Neural crest cell (in vitro differentiated cells): ENCODE data around the gene DDX56. TPM values are rescaled to one million over a fixed set of nuclear protein-coding genes. Genes with fewer than 3 reads are reported as not detected.
"Not testable (repeated sequence)": the region's sequence is repeated elsewhere in the genome, so short reads cannot be mapped to it uniquely, and the experiment has no call there.

ENCODE experiments used
- DNase-seq: peaks from one replicate; pipeline ENCODE4 v3.0.0; 2021; ENCODE audit warnings: low read depth, mixed read lengths, low spot score
- H3K27ac Mint-ChIP-seq: one replicate; pipeline ENCODE4 v1.8.0; 2021; ENCODE audit warnings: mild to moderate bottlenecking, mixed read lengths; ENCODE audit not compliant: unreplicated experiment
- H3K27me3 Mint-ChIP-seq: 2 replicates; pipeline ENCODE4 v1.8.0; 2021; ENCODE audit warnings: low read depth, mild to moderate bottlenecking, mixed read lengths
- H3K36me3 Mint-ChIP-seq: 2 replicates; pipeline ENCODE4 v1.8.0; 2021; ENCODE audit warnings: low read depth, mild to moderate bottlenecking, mixed read lengths
- H3K4me1 Mint-ChIP-seq: 2 replicates; pipeline ENCODE4 v1.8.0; 2021; ENCODE audit warnings: mixed read lengths
- H3K4me3 Mint-ChIP-seq: one replicate; pipeline ENCODE4 v1.8.0; 2021; ENCODE audit warnings: mild to moderate bottlenecking, mixed read lengths
- H3K9me3 Mint-ChIP-seq: 2 replicates; pipeline ENCODE4 v1.8.0; 2021; ENCODE audit warnings: mixed read lengths
- CTCF ChIP-seq: fragments of 200-600 bp; sonication (generic); conservative IDR thresholded peaks from 2 replicates; pipeline ENCODE4 v1.5.0; 2021; ENCODE audit warnings: antibody characterized with exemption, mild to moderate bottlenecking
- total RNA-seq: library from RNA; stranded (reverse); gene quantifications from 2 replicates; pipeline ENCODE4 v1.2.1, GENCODE V29; 2021

Gene DDX56
- total RNA-seq, 1 donor from 2014 or later, result 111 TPM

GRCh38 chr7:44565097-44565794 lies 8.5 kb downstream of the DDX56 start:
- Mint-ChIP-seq H3K27ac (peak overlapping the region; percentile 30), H3K4me3 (peak overlapping the region; percentile 47), H3K4me1 (peaks cover 5% of the 10 kb centered on the region), H3K27me3 (no peaks in the 10 kb centered on the region), H3K9me3 (no peaks in the 10 kb centered on the region), H3K36me3 (peaks cover 9% of the 10 kb centered on the region)
- peak; percentile 74 for DNase-seq
- TF ChIP-seq CTCF, result peak; percentile 93

DNA sequence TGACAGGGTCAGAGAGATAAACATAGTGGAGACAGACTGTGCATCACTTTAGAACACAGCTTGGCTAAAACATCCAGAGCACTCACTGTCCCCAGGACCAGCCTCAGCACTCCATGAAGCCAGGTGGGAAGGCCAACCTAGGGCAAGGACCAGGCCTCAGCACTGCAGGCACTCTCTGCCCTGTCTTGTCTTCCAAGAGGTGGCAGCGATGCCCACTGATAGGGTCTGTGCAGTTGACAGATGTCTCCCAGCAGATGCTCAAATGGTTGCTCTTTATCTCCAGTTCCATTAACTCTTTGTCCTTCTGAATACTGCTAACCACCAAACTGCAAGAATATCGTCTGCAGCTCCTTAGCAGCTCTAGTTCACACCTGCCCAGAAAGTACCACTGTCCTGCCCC lies 9.1 kb downstream of the DDX56 start:
- peak overlapping the region; percentile 35 for H3K27ac Mint-ChIP-seq
- TF ChIP-seq CTCF, result no peak
- no peak overlapping the region for H3K4me3 Mint-ChIP-seq
- peaks cover 5% of the 10 kb centered on the region for H3K4me1 Mint-ChIP-seq
- no peaks in the 10 kb centered on the region for H3K9me3 Mint-ChIP-seq
- no peak for DNase-seq
- no peaks in the 10 kb centered on the region for H3K27me3 Mint-ChIP-seq
- peaks cover 5% of the 10 kb centered on the region for H3K36me3 Mint-ChIP-seq

DNA sequence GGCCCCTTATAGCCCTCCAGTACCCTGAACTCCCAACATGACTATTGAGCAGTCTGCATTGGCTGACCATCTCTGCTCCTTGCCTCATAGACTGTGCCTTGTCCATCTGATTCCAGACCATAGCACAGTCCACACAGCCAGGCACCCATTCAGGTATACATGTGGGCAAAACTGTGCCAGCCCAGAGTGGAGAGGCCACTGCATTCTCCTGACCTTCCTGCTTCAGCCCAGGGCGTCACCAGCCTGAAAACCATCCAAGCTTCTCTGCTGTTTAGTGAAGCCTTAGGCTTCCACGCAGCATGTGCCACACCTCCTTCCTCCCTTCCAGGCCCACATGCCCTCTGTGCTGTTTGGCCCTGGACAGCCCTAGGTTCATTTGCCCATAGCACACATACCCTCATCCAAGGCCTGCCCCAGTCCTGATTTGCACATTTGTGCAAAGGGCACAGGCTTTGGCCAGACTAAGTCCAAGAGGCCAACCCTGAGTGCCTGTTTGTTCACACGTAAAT lies 10.5 kb downstream of the DDX56 start:
- peaks cover 5% of the 10 kb centered on the region for H3K36me3 Mint-ChIP-seq
- DNase-seq, result no peak
- H3K9me3 Mint-ChIP-seq, result no peaks in the 10 kb centered on the region
- no peak for TF ChIP-seq CTCF
- peak overlapping the region; percentile 28 for H3K27ac Mint-ChIP-seq
- H3K4me1 Mint-ChIP-seq, result peaks cover 5% of the 10 kb centered on the region
- no peak overlapping the region for H3K4me3 Mint-ChIP-seq
- no peaks in the 10 kb centered on the region for H3K27me3 Mint-ChIP-seq

DNA sequence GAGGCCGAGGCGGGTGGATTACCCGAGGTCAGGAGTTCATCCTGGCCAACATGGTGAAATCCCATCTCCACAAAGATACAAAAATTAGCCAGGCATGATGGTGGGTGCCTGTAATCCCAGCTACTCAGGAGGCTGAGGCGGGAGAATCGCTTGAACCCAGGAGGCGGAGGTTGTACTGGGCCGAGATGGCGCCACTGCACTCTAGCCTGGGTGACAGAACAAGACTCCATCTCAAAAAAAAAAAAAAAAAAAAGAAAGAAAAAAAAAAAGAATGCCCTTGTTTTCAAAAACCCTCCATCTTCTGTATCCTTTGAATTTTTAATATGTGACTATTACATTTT lies 11.1 kb downstream of the DDX56 start:
- H3K36me3 Mint-ChIP-seq, result not testable (repeated sequence)

DNA sequence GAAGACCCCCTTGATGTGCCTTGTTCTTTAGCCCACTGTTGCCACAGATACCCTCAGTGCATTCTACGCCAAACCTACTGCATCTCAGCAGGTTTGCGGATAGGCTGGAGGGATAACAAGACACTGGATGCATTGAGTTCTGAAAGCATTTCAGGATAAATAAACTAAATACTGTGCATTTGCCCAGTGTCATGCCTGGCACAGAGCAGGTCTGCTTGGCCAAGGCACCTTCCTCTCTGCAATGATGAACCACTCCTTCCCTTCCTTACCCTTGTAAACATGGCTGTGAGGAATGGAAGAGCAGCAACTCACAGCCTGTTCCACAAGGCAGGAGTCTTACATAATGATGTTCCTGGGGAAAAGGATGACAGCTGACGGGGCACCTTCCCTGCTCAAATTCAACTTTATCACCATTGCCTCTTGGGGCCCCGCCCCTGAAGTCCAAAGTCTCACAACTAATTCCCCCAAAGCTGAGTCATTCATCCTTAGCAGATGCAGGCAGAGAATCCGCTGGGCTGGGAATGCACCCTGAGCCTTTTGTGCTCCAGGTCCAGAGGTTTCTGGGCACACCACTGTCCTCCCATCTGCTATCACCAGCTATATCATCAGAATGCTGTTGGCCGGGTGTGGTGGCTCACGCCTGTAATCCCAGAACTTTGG lies 11.6 kb downstream of the DDX56 start:
- Mint-ChIP-seq H3K27me3 (peaks cover 6% of the 10 kb centered on the region), H3K4me1 (peaks cover 5% of the 10 kb centered on the region), H3K9me3 (no peaks in the 10 kb centered on the region), H3K36me3 (peaks cover 3% of the 10 kb centered on the region), H3K4me3 (no peak overlapping the region), H3K27ac (peak overlapping the region; percentile 35)
- TF ChIP-seq CTCF, result no peak
- no peak for DNase-seq

More for the DNA sequence above, 11.1 kb downstream of the DDX56 start:
- H3K4me1 Mint-ChIP-seq, H3K27me3 Mint-ChIP-seq, H3K27ac Mint-ChIP-seq, DNase-seq, H3K4me3 Mint-ChIP-seq, H3K9me3 Mint-ChIP-seq: not testable (repeated sequence)

DNA sequence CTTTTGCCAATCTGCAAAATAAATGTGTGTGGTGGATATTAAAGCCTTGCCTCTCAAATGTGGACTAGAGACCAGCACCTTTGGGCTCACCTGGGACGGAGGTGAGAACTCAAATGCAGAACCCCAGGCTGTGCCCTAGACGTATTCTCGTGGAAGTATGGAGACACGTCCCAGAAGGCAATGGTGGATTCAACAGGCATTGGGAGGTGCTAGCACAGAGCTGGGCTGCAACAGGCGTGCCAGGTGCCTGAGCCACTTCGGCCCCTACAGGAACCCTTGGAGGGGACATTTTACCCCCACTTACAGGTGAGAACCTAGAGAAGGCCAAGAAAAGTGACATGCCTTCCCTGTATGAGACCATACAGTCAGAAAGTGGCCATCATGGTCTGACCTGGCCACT lies 12.2 kb downstream of the DDX56 start:
- TF ChIP-seq CTCF, result no peak
- H3K27ac Mint-ChIP-seq, result no peak overlapping the region

More for the DNA sequence above, 12.2 kb downstream of the DDX56 start:
- Mint-ChIP-seq H3K4me3 (no peak overlapping the region), H3K27me3 (peaks cover 7% of the 10 kb centered on the region), H3K4me1 (peaks cover 5% of the 10 kb centered on the region), H3K36me3 (peaks cover 3% of the 10 kb centered on the region), H3K9me3 (no peaks in the 10 kb centered on the region)
- DNase-seq, result no peak
